HUES48 (cell line): Measurements from ENCODE around the gene URAD.
"Not testable (repeated sequence)": the region's sequence is repeated elsewhere in the genome, so short reads cannot be mapped to it uniquely, and the experiment has no call there.

Source experiments
- H3K27ac ChIP-seq: one replicate; pipeline ENCODE4 v1.7.0; 2013; ENCODE audit warnings: low read depth, low read length, inconsistent platforms
- H3K27me3 ChIP-seq: 2 replicates; pipeline ENCODE4 v1.6.1; 2013; ENCODE audit warnings: mild to moderate bottlenecking, low read length; ENCODE audit not compliant: control insufficient read depth, insufficient read depth
- H3K36me3 ChIP-seq: 2 replicates; pipeline ENCODE4 v1.6.1; 2013; ENCODE audit warnings: low read length; ENCODE audit not compliant: control insufficient read depth, insufficient read depth
- H3K4me1 ChIP-seq: 2 replicates; pipeline ENCODE4 v1.6.1; 2013; ENCODE audit warnings: mild to moderate bottlenecking, low read length; ENCODE audit not compliant: control insufficient read depth, insufficient read depth
- H3K4me3 ChIP-seq: 2 replicates; pipeline ENCODE4 v1.5.1; 2013; ENCODE audit warnings: mild to moderate bottlenecking, low read depth, low read length
- H3K9ac ChIP-seq: 2 replicates; pipeline ENCODE4 v1.6.1; 2013; ENCODE audit warnings: mild to moderate bottlenecking, low read depth, low read length, moderate library complexity
- H3K9me3 ChIP-seq: 2 replicates; pipeline ENCODE4 v1.6.1; 2013; ENCODE audit warnings: low read length; ENCODE audit not compliant: control insufficient read depth, insufficient read depth

The URAD gene

DNA sequence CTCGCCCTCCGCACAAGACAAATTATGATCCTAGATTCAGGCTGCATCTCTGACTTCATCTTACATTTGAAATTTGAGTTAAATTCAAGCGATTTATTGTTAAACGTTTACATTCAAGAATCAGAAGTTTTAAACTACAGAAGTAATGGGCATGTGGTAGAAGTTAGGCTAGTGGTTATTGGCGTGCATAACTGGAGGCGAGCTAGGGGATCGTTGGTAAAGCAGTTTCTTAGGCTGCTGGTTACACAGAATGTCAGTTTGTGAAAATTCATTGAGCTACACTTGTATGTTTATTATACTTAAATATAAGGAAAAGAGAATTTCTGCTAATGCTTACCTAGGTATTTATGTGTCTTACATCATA lies 18.6 kb downstream of the URAD start:
- Histone ChIP-seq H3K27ac (no peak overlapping the region), H3K9me3 (peaks cover 4% of the 10 kb centered on the region; the same call in 1 of the 2 replicates), H3K36me3 (no peaks in the 10 kb centered on the region), H3K4me3 (no peak overlapping the region), H3K9ac (no peak overlapping the region), H3K4me1 (peaks cover 44% of the 10 kb centered on the region), H3K27me3 (peaks cover 100% of the 10 kb centered on the region)

DNA sequence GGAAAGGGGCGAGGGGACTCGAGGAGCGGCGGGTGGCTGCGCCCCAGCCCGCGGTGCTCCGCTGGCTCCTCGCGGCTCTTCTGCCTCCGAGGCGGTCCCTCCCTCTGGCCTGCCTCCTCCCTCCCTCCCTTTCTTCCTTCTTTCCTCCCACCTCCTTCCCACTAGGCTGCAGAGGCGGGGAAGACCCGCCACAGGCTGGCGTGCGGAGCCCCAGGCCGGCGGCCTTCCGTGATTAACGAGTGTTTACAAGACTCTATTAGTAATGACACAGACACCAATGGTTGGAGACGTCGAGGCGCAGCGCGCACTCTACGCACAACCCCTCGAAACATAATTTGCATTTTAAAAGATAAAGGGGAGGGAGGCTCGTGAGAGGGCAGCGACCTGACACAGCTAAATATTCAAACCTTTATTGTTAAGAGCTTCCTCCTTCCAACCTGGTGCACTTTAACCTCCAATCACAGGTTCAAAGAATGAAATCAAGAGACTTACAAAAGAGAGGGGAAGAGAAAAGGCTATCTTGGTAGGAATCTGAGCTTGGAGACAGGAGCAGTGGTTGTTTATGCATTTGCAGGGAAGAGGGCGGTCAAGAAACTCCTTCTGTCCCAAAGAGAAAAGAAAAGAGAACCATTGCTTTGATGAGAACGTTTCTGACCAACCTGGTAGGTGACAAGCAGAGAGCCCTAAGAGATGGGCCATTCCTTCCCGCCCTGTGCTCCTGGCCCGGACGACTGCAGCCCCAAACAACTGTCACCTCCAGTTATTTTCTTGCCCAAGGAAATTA lies 19.2 kb downstream of the URAD start, which contains the start of gene CDX2:
TSS of gene CDX2 (minus strand) at position 234 of the 784 bp plus-strand sequence. CDS start 309 bp downstream, outside the sequence.
- Histone ChIP-seq H3K9me3 (peaks cover 1% of the 10 kb centered on the region; the same call in 1 of the 2 replicates), H3K4me3 (peak within 1 kb of the TSS; percentile 41), H3K36me3 (no peaks in the 10 kb centered on the region), H3K4me1 (peaks cover 44% of the 10 kb centered on the region), H3K27ac (no peak within 1 kb of the TSS), H3K9ac (no peak within 1 kb of the TSS), H3K27me3 (peaks cover 100% of the 10 kb centered on the region)

DNA sequence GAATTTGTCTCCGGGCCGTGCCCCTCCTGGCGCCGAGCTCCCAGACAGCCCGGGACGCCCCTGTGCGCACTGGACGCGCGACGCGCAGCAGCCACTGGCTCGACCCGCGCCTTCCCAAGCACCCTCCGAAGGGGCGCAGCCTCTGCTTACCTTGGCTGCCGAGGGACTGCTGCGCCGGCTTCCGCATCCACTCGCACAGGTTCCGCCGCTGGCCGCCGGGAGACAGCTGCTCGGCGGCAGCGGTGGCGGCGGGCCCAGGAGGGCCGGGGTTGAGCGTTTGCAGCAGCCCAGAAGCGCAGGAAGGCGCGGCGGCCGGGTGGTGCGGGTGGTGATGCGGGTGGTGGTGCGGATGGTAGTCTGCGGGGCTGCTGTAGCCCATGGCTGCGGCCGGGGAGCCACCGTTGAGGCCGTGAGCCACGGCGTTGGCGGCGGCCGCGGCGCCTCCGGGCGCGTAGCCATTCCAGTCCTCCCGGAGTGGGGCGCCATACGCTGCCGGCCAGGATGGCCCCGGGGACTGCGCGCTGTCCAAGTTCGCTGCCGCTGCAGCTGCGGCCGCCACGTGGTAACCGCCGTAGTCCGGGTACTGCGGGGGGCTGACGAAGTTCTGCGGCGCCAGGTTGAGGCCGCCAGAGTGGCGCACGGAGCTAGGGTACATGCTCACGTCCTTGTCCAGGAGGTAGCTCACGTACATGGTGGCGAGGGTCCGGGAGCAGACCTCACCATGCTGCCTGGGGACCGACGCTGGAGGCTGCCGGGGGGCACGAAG lies 20.0 kb downstream of the URAD start:
- Histone ChIP-seq H3K9ac (no peak overlapping the region), H3K9me3 (no peaks in the 10 kb centered on the region), H3K36me3 (no peaks in the 10 kb centered on the region), H3K4me1 (peaks cover 44% of the 10 kb centered on the region), H3K27ac (no peak overlapping the region), H3K27me3 (peaks cover 100% of the 10 kb centered on the region), H3K4me3 (peak overlapping the region; percentile 41)

- H3K27me3 ChIP-seq, result peaks cover 100% of the 10 kb centered on the region
These were observed 20.7 kb downstream of the URAD start for GRCh38 chr13:27967736-27968315.

GRCh38 chr13:27967203-27967735 lies 21.2 kb downstream of the URAD start:
- no peak overlapping the region for H3K27ac ChIP-seq
- H3K9me3 ChIP-seq, result no peaks in the 10 kb centered on the region
- no peak overlapping the region for H3K9ac ChIP-seq
- peaks cover 100% of the 10 kb centered on the region for H3K27me3 ChIP-seq
- no peak overlapping the region for H3K4me3 ChIP-seq
- H3K36me3 ChIP-seq, result no peaks in the 10 kb centered on the region
- peaks cover 53% of the 10 kb centered on the region for H3K4me1 ChIP-seq

More at GRCh38 chr13:27967736-27968315, 20.7 kb downstream of the URAD start:
- Histone ChIP-seq H3K9me3 (no peaks in the 10 kb centered on the region), H3K4me1 (peaks cover 49% of the 10 kb centered on the region), H3K36me3 (no peaks in the 10 kb centered on the region), H3K27ac (no peak overlapping the region), H3K9ac (no peak overlapping the region), H3K4me3 (no peak overlapping the region)

DNA sequence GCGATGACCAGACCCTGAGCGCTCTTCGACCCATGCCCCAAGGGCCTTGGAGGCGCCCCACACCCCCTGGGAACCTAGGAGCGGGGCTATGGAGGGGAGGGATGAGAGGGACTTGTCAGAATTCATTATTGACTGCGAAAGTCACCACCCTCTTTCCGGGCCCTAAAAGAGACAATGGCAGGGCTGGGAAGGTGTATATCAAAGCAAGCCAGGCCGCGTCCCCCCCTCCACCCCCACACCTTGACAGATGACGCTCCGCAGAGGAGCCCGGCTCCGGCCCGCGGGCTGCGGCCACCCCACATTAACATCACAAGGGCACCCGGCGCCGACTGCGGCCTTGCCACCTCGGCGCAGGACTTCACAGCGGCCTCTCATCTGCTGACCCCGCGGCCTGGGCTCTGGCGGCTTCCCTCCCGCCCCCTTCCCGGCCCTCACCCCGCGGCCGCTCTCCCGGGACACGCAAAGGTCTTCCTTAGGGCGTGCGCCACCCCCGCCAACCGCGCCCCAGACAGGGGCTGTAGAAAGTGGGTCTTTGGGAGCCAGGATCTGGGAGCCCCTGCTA lies 21.8 kb downstream of the URAD start:
- H3K4me3 ChIP-seq, result no peak overlapping the region
- H3K36me3 ChIP-seq, result no peaks in the 10 kb centered on the region
- peaks cover 100% of the 10 kb centered on the region for H3K27me3 ChIP-seq
- H3K9me3 ChIP-seq, result no peaks in the 10 kb centered on the region
- H3K27ac ChIP-seq, result no peak overlapping the region
- peaks cover 53% of the 10 kb centered on the region for H3K4me1 ChIP-seq
- H3K9ac ChIP-seq, result no peak overlapping the region

- no peaks in the 10 kb centered on the region for H3K9me3 ChIP-seq
- H3K27me3 ChIP-seq, result peaks cover 100% of the 10 kb centered on the region
- H3K36me3 ChIP-seq, result no peaks in the 10 kb centered on the region
- no peak overlapping the region for H3K27ac ChIP-seq
- H3K4me3 ChIP-seq, result no peak overlapping the region
- no peak overlapping the region for H3K9ac ChIP-seq
- H3K4me1 ChIP-seq, result peaks cover 50% of the 10 kb centered on the region
These were observed 22.5 kb downstream of the URAD start for GRCh38 chr13:27965740-27966640.

DNA sequence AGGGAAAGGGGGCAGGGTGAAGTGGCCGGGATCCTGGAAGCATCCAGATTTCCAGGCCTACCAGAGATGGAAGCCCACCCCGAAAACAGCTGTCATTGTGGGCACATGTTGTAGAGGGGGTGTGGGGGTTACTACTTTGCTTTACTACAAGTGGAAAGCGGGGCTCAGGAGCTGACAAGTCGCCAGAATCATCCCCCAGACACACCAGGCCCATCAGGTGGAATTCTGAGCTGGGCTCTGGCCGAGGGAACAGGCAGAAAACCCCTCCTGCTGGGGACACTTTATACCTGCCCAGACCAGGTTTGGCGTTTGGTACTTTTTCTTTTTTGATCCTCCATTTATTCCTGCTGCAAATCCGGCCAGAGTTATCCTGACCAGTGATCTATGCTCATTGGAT lies 23.2 kb downstream of the URAD start:
- Histone ChIP-seq H3K4me3 (no peak overlapping the region), H3K36me3 (no peaks in the 10 kb centered on the region), H3K9ac (no peak overlapping the region), H3K27ac (no peak overlapping the region), H3K4me1 (peaks cover 44% of the 10 kb centered on the region), H3K27me3 (peaks cover 100% of the 10 kb centered on the region), H3K9me3 (no peaks in the 10 kb centered on the region)

GRCh38 chr13:27964741-27965323 lies 23.7 kb downstream of the URAD start:
- Histone ChIP-seq H3K36me3 (no peaks in the 10 kb centered on the region), H3K27ac (no peak overlapping the region), H3K4me1 (peaks cover 39% of the 10 kb centered on the region), H3K27me3 (peaks cover 100% of the 10 kb centered on the region), H3K9me3 (no peaks in the 10 kb centered on the region), H3K9ac (no peak overlapping the region), H3K4me3 (no peak overlapping the region)

- H3K36me3 ChIP-seq, H3K9me3 ChIP-seq, H3K9ac ChIP-seq, H3K4me3 ChIP-seq, H3K27ac ChIP-seq: not testable (repeated sequence)
- peaks cover 100% of the 10 kb centered on the region for H3K27me3 ChIP-seq
- peaks cover 32% of the 10 kb centered on the region for H3K4me1 ChIP-seq
These were observed 24.3 kb downstream of the URAD start for GRCh38 chr13:27964206-27964605.
